HepG2 (cell line): Measurements from ENCODE around the gene VPS18. TPM values are rescaled to one million over a fixed set of nuclear protein-coding genes. Genes with fewer than 3 reads are reported as not detected.
A peak's percentile ranks its signal among the peaks of the same experiment; 100 is the strongest.

ENCODE experiments used
- ATAC-seq: fragments of 200-7000 bp; cut with Tn5 transposase; 3 replicates; pipeline ENCODE4 v1.9.1; 2020; ENCODE audit warnings: mild to moderate bottlenecking, moderate library complexity
- BruUV-seq: library from RNA; stranded (reverse); fragments of 400-500 nt; replicated peaks from 2 replicates; lab custom pipeline; 2021; lab: Mats Ljungman, UMichigan
- CTCF ChIA-PET: fragments of 300-600 bp; formaldehyde crosslinking; extraction: SDS; loops from one replicate; lab custom pipeline; 2021; ENCODE audit warnings: low total read pairs, inconsistent platforms, low intra/inter-chr PET ratio; lab: Yijun Ruan, JAX
- POLR2A ChIA-PET: fragments of 350-600 bp; sonication (Branson Sonifier 250); formaldehyde crosslinking; loops from one replicate; lab custom pipeline; 2020; ENCODE audit warnings: antibody characterized with exemption, inconsistent platforms; lab: Yijun Ruan, JAX
- DNase-seq: peaks from one replicate; pipeline ENCODE4 v3.0.0-alpha.2; 2015; ENCODE audit warnings: low spot score
- FAIRE-seq: peaks from 3 replicates; lab custom pipeline; 2011; peaks lifted over from hg19 to GRCh38; lab: Jason Lieb, UNC
- H2AFZ ChIP-seq: one replicate; pipeline ENCODE4 v1.6.1; 2011; ENCODE audit warnings: low read length, inconsistent platforms
- H3K27ac ChIP-seq: fragments of 300-600 bp; 3 replicates; pipeline ENCODE4 v1.8.0; 2011; ENCODE audit warnings: mixed run types, mild to moderate bottlenecking, mixed read lengths, low read length, inconsistent platforms; ENCODE audit not compliant: insufficient read depth; ENCODE audit errors: extremely low read length
- H3K27me3 ChIP-seq, 2 experiments: fragments of 200-600 bp in 1 of 2; 2 replicates in 1 of 2; 3 replicates in 1 of 2; pipeline versions ENCODE4 v1.6.0 to v1.8.0; 2011; ENCODE audit warnings: low read length in 2 of 2, mild to moderate bottlenecking in 2 of 2, moderate library complexity in 2 of 2, inconsistent platforms in 1 of 2; ENCODE audit not compliant: insufficient read depth in 2 of 2, control insufficient read depth in 1 of 2
- H3K36me3 ChIP-seq, 2 experiments: fragments of 200-600 bp in 1 of 2; replicated peaks in 1 of 2; 2 replicates in 1 of 2; 3 replicates in 1 of 2; pipeline versions ENCODE4 v1.5.1 to v1.8.0; 2011; ENCODE audit warnings: low read length in 2 of 2, inconsistent platforms in 1 of 2; ENCODE audit not compliant: insufficient read depth in 2 of 2, control insufficient read depth in 1 of 2
- H3K4me1 ChIP-seq: 2 replicates; pipeline ENCODE4 v1.5.1; 2012; ENCODE audit warnings: low read length, inconsistent platforms; ENCODE audit not compliant: insufficient read depth
- H3K4me2 ChIP-seq: 2 replicates; pipeline ENCODE4 v1.6.0; 2011; ENCODE audit warnings: low read depth, low read length, inconsistent platforms
- H3K4me3 ChIP-seq, 3 experiments: fragments of 200-600 bp in 1 of 3; sonication (generic), shearing (Covaris generic) in 1 of 3; replicated peaks in 1 of 3; 2 replicates each; pipeline ENCODE4 v1.5.1; 2011 to 2016; ENCODE audit warnings: low read length in 3 of 3, inconsistent platforms in 2 of 3, low read depth in 2 of 3, mild to moderate bottlenecking in 2 of 3, control low read depth in 1 of 3, mixed read lengths in 1 of 3; ENCODE audit not compliant: insufficient read depth in 1 of 3
- H3K79me2 ChIP-seq: one replicate; pipeline ENCODE4 v1.6.1; 2011; ENCODE audit warnings: low read length, inconsistent platforms; ENCODE audit not compliant: insufficient read depth
- H3K9ac ChIP-seq: 2 replicates; pipeline ENCODE4 v1.6.0; 2011; ENCODE audit warnings: mild to moderate bottlenecking, low read depth, low read length, inconsistent platforms; ENCODE audit not compliant: insufficient read depth
- H3K9me3 ChIP-seq: 2 replicates; pipeline ENCODE4 v1.5.1; 2012; ENCODE audit warnings: mild to moderate bottlenecking, low read length
- H4K20me1 ChIP-seq: 2 replicates; pipeline ENCODE4 v1.6.0; 2011; ENCODE audit warnings: inconsistent platforms, mild to moderate bottlenecking, low read length, moderate library complexity; ENCODE audit not compliant: insufficient read depth
- ATF4 ChIP-seq, 2 experiments: fragments of 450-650 bp in 1 of 2; sonication (generic) in 1 of 2; formaldehyde crosslinking; IDR thresholded peaks; 2 replicates each; pipeline versions ENCODE4 v1.5.0 to v1.8.0; 2020 to 2022; ENCODE audit warnings: mild to moderate bottlenecking in 1 of 2, missing genetic modification reagents in 1 of 2
- CEBPB ChIP-seq: IDR thresholded peaks from 2 replicates; pipeline ENCODE4 v1.6.1; 2011; ENCODE audit warnings: low read depth, low read length, improper control_type of control experiment, borderline replicate concordance
- CEBPG ChIP-seq: IDR thresholded peaks from 2 replicates; pipeline ENCODE4 v1.6.1; 2016
- EZH2 ChIP-seq: conservative IDR thresholded peaks from 2 replicates; pipeline ENCODE4 v1.6.1; 2012; ENCODE audit warnings: mild to moderate bottlenecking, low read depth, low read length, moderate library complexity
- GATAD2A ChIP-seq: IDR thresholded peaks from 2 replicates; pipeline ENCODE4 v1.6.1; 2016
- HNRNPL ChIP-seq: fragments of 200-400 bp; formaldehyde crosslinking; IDR thresholded peaks from 2 replicates; pipeline ENCODE4 v1.6.1; 2017; ENCODE audit warnings: mild to moderate bottlenecking, low read depth, low read length
- MIER2 ChIP-seq: IDR thresholded peaks from 2 replicates; pipeline ENCODE4 v1.6.1; 2016; ENCODE audit warnings: missing biosample characterization, missing genetic modification reagents
- PITX1 ChIP-seq: sonication (generic); formaldehyde crosslinking; IDR thresholded peaks from 2 replicates; pipeline ENCODE4 v1.5.1; 2020; ENCODE audit warnings: mild to moderate bottlenecking, missing genetic modification reagents
- RBFOX2 ChIP-seq: fragments of 200-400 bp; formaldehyde crosslinking; IDR thresholded peaks from 2 replicates; pipeline ENCODE4 v1.6.1; 2017; ENCODE audit warnings: low read depth, mild to moderate bottlenecking, low read length
- RBM39 ChIP-seq: fragments of 200-400 bp; formaldehyde crosslinking; IDR thresholded peaks from one replicate; pipeline ENCODE4 v1.6.1; 2018; ENCODE audit warnings: antibody characterized with exemption, mild to moderate bottlenecking, low read depth, low read length; ENCODE audit not compliant: poor library complexity, severe bottlenecking
- UBTF ChIP-seq: sonication (generic); formaldehyde crosslinking; IDR thresholded peaks from 2 replicates; pipeline ENCODE4 v1.4.0; 2020; ENCODE audit warnings: mild to moderate bottlenecking, missing genetic modification reagents
- ZNF687 ChIP-seq: sonication (generic); formaldehyde crosslinking; IDR thresholded peaks from 2 replicates; pipeline ENCODE4 v1.5.1; 2020; ENCODE audit warnings: mild to moderate bottlenecking, missing genetic modification reagents, moderate library complexity
- ZNF777 ChIP-seq: sonication (generic); formaldehyde crosslinking; IDR thresholded peaks from 2 replicates; pipeline ENCODE4 v1.4.0; 2020; ENCODE audit warnings: missing genetic modification reagents
- WGBS: methylation state at CpG from one replicate; pipeline ENCODE4 v1.1.6; 2017; ENCODE audit warnings: low lambda C conversion rate; 5-methylcytosine and 5-hydroxymethylcytosine counted together
- in situ Hi-C: cut with HindIII; loops from 2 replicates; pipeline ENCODE4 v1.10.0; 2017; ENCODE audit warnings: low pct_unique_long_range_greater_than_20kb; ENCODE audit not compliant: extremely low pct_ligation_motif_present
- intact Hi-C: fragments of 100-400 bp; cut with micrococcal nuclease; formaldehyde crosslinking; loops from one replicate; pipeline ENCODE4 v1.10.0; 2022; ENCODE audit not compliant: unreplicated experiment
- polyA plus RNA-seq, 8 experiments: library from polyadenylated mRNA; depleted of rRNA in 3 of 8; stranded (reverse) in 7 of 8; unstranded in 1 of 8; fragments of >200 nt; fragmentation: Illumina TruSeq in 4 of 8; extraction: Trizol in 4 of 8; gene quantifications; 2 replicates each; pipeline versions ENCODE4 v1.2.1 to v1.2.3, GENCODE V29; 2011 to 2016; ENCODE audit warnings: low read depth in 4 of 8, missing spikeins in 1 of 8, mixed read lengths in 1 of 8; ENCODE audit not compliant: insufficient read depth in 1 of 8
- total RNA-seq, 5 experiments: library from RNA; depleted of rRNA; stranded (reverse); fragments of >200 nt; fragmentation: Illumina TruSeq; extraction: Trizol; gene quantifications; 2 replicates each; pipeline ENCODE4 v1.2.3, GENCODE V29; 2016; ENCODE audit warnings: low read depth in 1 of 5

VPS18 gene
- total and polyA plus RNA-seq, 2 of the 13 experiments (the other 11 are each of a cell fraction or from before 2014, with no cell fraction given), result 5.8 to 17.0 TPM

GRCh38 chr15:40952901-40953712, 58.9 kb downstream of the VPS18 start, which contains the start of gene CHAC1:
Gene CHAC1, plus strand, starts transcription at chr15:40953471. Its CDS starts 113 bp downstream, at chr15:40953584.
- Histone ChIP-seq H3K79me2 (no peaks in the 10 kb centered on the region), H3K36me3 (no peaks in the 10 kb centered on the region), H3K9me3 (no peaks in the 10 kb centered on the region), H3K4me1 (peaks cover 20% of the 10 kb centered on the region), H3K4me3 (peak within 1 kb of the TSS in 2 of 3 experiments; percentile 2 to 43; a peak in 2 of 6 replicates), H3K27me3 (peaks cover 14 to 46% of the 10 kb centered on the region in 2 experiments; a peak in 4 of 5 replicates), H3K4me2 (peak within 1 kb of the TSS; percentile 45), H3K9ac (no peak within 1 kb of the TSS), H2AFZ (no peak within 1 kb of the TSS), H3K27ac (no peak within 1 kb of the TSS), H4K20me1 (no peaks in the 10 kb centered on the region)
- FAIRE-seq (no peak), ATAC-seq (peak; percentile 16; the same call in 2 of the 3 replicates), DNase-seq (no peak)
- ChIA-PET POLR2A (no interaction called here), CTCF (no interaction called here)
- no peak for TF ChIP-seq GATAD2A (CRISPR knock-in tag)
- peak in 1 of 2 experiments; percentile 97; a peak in 2 of 4 replicates for TF ChIP-seq ATF4 (CRISPR knock-in tag; IDR thresholded peaks at IDR 0.05)
- TF ChIP-seq RBM39, result peak; percentile 92
- TF ChIP-seq RBFOX2, result 0 out of 2 replicates have a peak, but pooled peaks have one; percentile 29
- TF ChIP-seq MIER2 (CRISPR knock-in tag), result no peak
- peak; percentile 33; the same call in 1 of the 2 replicates for TF ChIP-seq ZNF687
- peak; percentile 79 for TF ChIP-seq CEBPB
- peak; percentile 73 for TF ChIP-seq CEBPG (CRISPR knock-in tag)
- TF ChIP-seq ZNF777 (CRISPR knock-in tag), result 0 out of 2 replicates have a peak, but pooled peaks have one; percentile 40
- peak; percentile 40; the same call in 1 of the 2 replicates for TF ChIP-seq HNRNPL
- TF ChIP-seq PITX1 (CRISPR knock-in tag), result no peak
- peak; percentile 31; the same call in 1 of the 2 replicates for TF ChIP-seq UBTF
- no peak for TF ChIP-seq EZH2
- intact Hi-C loops (no loop called here), in situ Hi-C loops (no loop called here)
- no TSS peak for BruUV-seq
- 76% methylated on average over 27 of the region's 72 CpGs for WGBS
